Measurements from ENCODE around the gene TMEM229B. TPM values are rescaled to one million over a fixed set of nuclear protein-coding genes. Genes with fewer than 3 reads are reported as not detected.

Gene TMEM229B
- polyA plus RNA-seq, 2 of the 4 experiments (the other 2 are of a cell fraction), result 0.19 to 0.31 TPM

DNA sequence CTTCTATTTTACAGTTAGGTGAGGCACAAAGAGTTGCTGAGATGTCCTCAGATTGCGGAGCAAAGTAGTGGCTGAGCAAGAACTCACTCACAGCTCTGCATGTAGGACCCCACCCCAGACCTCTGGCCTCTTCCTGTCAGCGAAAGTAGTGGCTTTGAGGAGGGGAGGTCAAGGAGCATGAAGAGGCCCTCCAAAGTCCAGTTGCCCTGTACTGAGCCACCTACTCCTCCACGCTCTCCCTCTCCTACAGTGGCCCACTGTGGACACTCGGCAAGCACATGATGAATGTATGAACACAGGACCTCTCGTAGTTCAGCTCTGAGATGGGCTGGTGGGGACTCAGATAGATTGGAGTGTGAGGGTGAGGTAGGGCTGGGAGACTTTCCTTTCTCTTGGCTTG, 39.2 kb upstream of the TMEM229B start:
- DNase-seq (ENCODE audit: low read depth in 1 of 2, low spot score in 1 of 2), result no peak
- POLR2A ChIA-PET, result interaction anchor here (1.5 kb wide), 1 partner anchor 43 kb away, joined by 6 read pairs; no protein-coding TSS in a partner anchor

GRCh38 chr14:67526676-67527459, 38.3 kb upstream of the TMEM229B start:
- CTCF ChIA-PET, result interaction anchor here (0.6 to 5.5 kb wide), 53 partner anchors 9 to 338 kb away, joined by 3 to 100 read pairs (median 5); partner anchors contain the start of gene RDH12
- DNase-seq (ENCODE audit: low read depth in 1 of 2, low spot score in 1 of 2) (peak; percentile 54 to 71), ATAC-seq (peak; percentile 91 to 96), FAIRE-seq (no peak)
- H3K9me3 ChIP-seq, result no peaks in the 10 kb centered on the region
- 70% methylated on average over 7 of the region's 8 CpGs for WGBS (ENCODE audit: missing lambda C conversion rate)
- H3K4me1 ChIP-seq, result no peaks in the 10 kb centered on the region
- H3K27ac ChIP-seq, result no peak overlapping the region
- peak; percentile 95 for TF ChIP-seq CTCF (IDR thresholded peaks at IDR 0.05)
- TF ChIP-seq RCOR1 (IDR thresholded peaks at IDR 0.05; ENCODE audit: low read depth, low read length), result no peak
- TF ChIP-seq RAD21 (conservative IDR thresholded peaks at IDR 0.05 in 1 of 2, IDR thresholded peaks at IDR 0.05 in 1 of 2), result peak; percentile 79 to 84
- peak; percentile 57 for TF ChIP-seq SMC3 (IDR thresholded peaks at IDR 0.05)
- POLR2A ChIA-PET, result interaction anchor here (1.5 kb wide), 1 partner anchor 44 kb away, joined by 6 read pairs; no protein-coding TSS in a partner anchor
- H3K4me3 ChIP-seq, result no peak overlapping the region
- H3K4me2 ChIP-seq, result no peak overlapping the region; the same call in 2 of the 3 replicates

More for the DNA sequence above, 39.2 kb upstream of the TMEM229B start:
- no peak overlapping the region for H3K4me3 ChIP-seq
- TF ChIP-seq NR3C1 (IDR thresholded peaks at IDR 0.05) (no peak), ZSCAN20 (CRISPR knock-in tag; IDR thresholded peaks at IDR 0.05) (no peak), CBX8 (IDR thresholded peaks at IDR 0.05) (no peak), CEBPB (IDR thresholded peaks at IDR 0.05) (no peak), POLR2AphosphoS2 (conservative IDR thresholded peaks at IDR 0.05; ENCODE audit: low read length) (no peak)
- 57% methylated on average over 5 of the region's 5 CpGs for WGBS (ENCODE audit: missing lambda C conversion rate)
- no peaks in the 10 kb centered on the region for H3K9me3 ChIP-seq
- CTCF ChIA-PET, result interaction anchor here (1.1 to 5.5 kb wide), 16 partner anchors 8 to 177 kb away, joined by 3 to 100 read pairs (median 10); partner anchors contain the start of gene RDH12
- H3K27ac ChIP-seq, result no peak overlapping the region
- ATAC-seq, result no peak
- no peak overlapping the region for H3K4me2 ChIP-seq
- FAIRE-seq, result no peak
- no peaks in the 10 kb centered on the region for H3K4me1 ChIP-seq

GRCh38 chr14:67526181-67526580, 37.7 kb upstream of the TMEM229B start:
- no peak for FAIRE-seq
- ATAC-seq, result no peak
- Histone ChIP-seq H3K27ac (no peak overlapping the region), H3K9me3 (no peaks in the 10 kb centered on the region), H3K4me3 (no peak overlapping the region), H3K4me2 (no peak overlapping the region), H3K4me1 (no peaks in the 10 kb centered on the region)
- ChIA-PET POLR2A (interaction anchor here (1.5 kb wide), 1 partner anchor 45 kb away, joined by 6 read pairs; no protein-coding TSS in a partner anchor), CTCF (interaction anchor here (0.6 to 5.5 kb wide), 42 partner anchors 10 to 339 kb away, joined by 3 to 100 read pairs (median 6); partner anchors contain the start of gene RDH12)
- WGBS (ENCODE audit: missing lambda C conversion rate), result 50% methylated on average over 6 of the region's 6 CpGs
- TF ChIP-seq POLR2AphosphoS2 (conservative IDR thresholded peaks at IDR 0.05; ENCODE audit: low read length) (no peak), RAD21 (conservative IDR thresholded peaks at IDR 0.05 in 1 of 2, IDR thresholded peaks at IDR 0.05 in 1 of 2) (no peak), PHF8 (IDR thresholded peaks at IDR 0.05; ENCODE audit: borderline replicate concordance, low read depth) (no peak), ESRRA (IDR thresholded peaks at IDR 0.05; ENCODE audit: borderline replicate concordance, low read length) (no peak), GATA3 (IDR thresholded peaks at IDR 0.05; ENCODE audit: borderline replicate concordance) (no peak), CBX8 (IDR thresholded peaks at IDR 0.05) (no peak), HEYL (CRISPR knock-in tag; IDR thresholded peaks at IDR 0.05) (no peak), ZC3H11A (IDR thresholded peaks at IDR 0.05) (no peak), KDM5A (IDR thresholded peaks at IDR 0.05) (no peak), CTCF (IDR thresholded peaks at IDR 0.05) (no peak), RNF2 (IDR thresholded peaks at IDR 0.05; ENCODE audit: borderline replicate concordance, low read depth) (no peak), MAFK (IDR thresholded peaks at IDR 0.05; ENCODE audit: partially characterized antibody) (no peak)
- no peak for DNase-seq (ENCODE audit: low read depth in 1 of 2, low spot score in 1 of 2)

Data from A549 (cell line).